Stimulated activated naive CD8-positive, alpha-beta T cell treated with anti-CD3 and anti-CD28 coated beads, Interleukin-15, Interleukin-2, amounts not matched to agents 100 U/mL and 50 U/mL, for 24 hours (primary cell): ENCODE measurements around the gene NLK.
"Not testable (repeated sequence)": the region's sequence is repeated elsewhere in the genome, so short reads cannot be mapped to it uniquely, and the experiment has no call there.

Experiments
- ATAC-seq: fragments of 150-1000 bp; cut with Tn5 transposase; one replicate; pipeline ENCODE4 v1.10.0; 2021
- DNase-seq: peaks from one replicate; pipeline ENCODE4 v3.0.0; 2021

The NLK gene

GRCh38 chr17:28042657-28042720 lies at the start of gene NLK:
Gene NLK, plus strand, starts transcription at chr17:28042677. Its CDS starts 197 bp downstream, at chr17:28042874.
- no peak for ATAC-seq
- DNase-seq: no peak

GRCh38 chr17:27993161-27993695 lies 49.2 kb upstream of the NLK start:
- no peak for DNase-seq
- no peak for ATAC-seq

- no peak for DNase-seq
- no peak for ATAC-seq
Measured at GRCh38 chr17:27993723-27994310, 48.7 kb upstream of the NLK start.

GRCh38 chr17:27994586-27994985 lies 47.9 kb upstream of the NLK start:
- ATAC-seq: no peak
- DNase-seq: no peak

- no peak for DNase-seq
- no peak for ATAC-seq
Measured at GRCh38 chr17:27995554-27995953, 46.9 kb upstream of the NLK start.

GRCh38 chr17:27996202-27997043 lies 46.1 kb upstream of the NLK start:
- ATAC-seq (no peak), DNase-seq (no peak)

- ATAC-seq (no peak), DNase-seq (no peak)
Measured at GRCh38 chr17:27997044-27997401, 45.5 kb upstream of the NLK start.

- DNase-seq (no peak), ATAC-seq (no peak)
Measured at GRCh38 chr17:27997522-27997921, 45.0 kb upstream of the NLK start.

GRCh38 chr17:28001149-28001548 lies 41.3 kb upstream of the NLK start:
- ATAC-seq (no peak), DNase-seq (no peak)

- ATAC-seq (peak; percentile 36), DNase-seq (no peak)
Measured at GRCh38 chr17:28004344-28004743, 38.1 kb upstream of the NLK start.

GRCh38 chr17:28007925-28008324 lies 34.6 kb upstream of the NLK start:
- ATAC-seq, DNase-seq: not testable (repeated sequence)

GRCh38 chr17:28008513-28008912 lies 34.0 kb upstream of the NLK start:
- DNase-seq (no peak), ATAC-seq (no peak)

GRCh38 chr17:28010406-28010805 lies 32.1 kb upstream of the NLK start:
- no peak for ATAC-seq

GRCh38 chr17:28018439-28019070 lies 23.9 kb upstream of the NLK start:
- ATAC-seq: no peak
- no peak for DNase-seq

More at GRCh38 chr17:28010406-28010805, 32.1 kb upstream of the NLK start:
- no peak for DNase-seq

GRCh38 chr17:28020515-28020914 lies 22.0 kb upstream of the NLK start:
- ATAC-seq (no peak), DNase-seq (no peak)

- ATAC-seq (no peak), DNase-seq (no peak)
Measured at GRCh38 chr17:28029044-28029443, 13.4 kb upstream of the NLK start.

- DNase-seq (no peak), ATAC-seq (no peak)
Measured at GRCh38 chr17:28030386-28030785, 12.1 kb upstream of the NLK start.

GRCh38 chr17:28031174-28031573 lies 11.3 kb upstream of the NLK start:
- no peak for DNase-seq
- ATAC-seq: no peak

- DNase-seq: no peak
- ATAC-seq: no peak
Measured at GRCh38 chr17:28033972-28034714, 8.3 kb upstream of the NLK start.

GRCh38 chr17:28035452-28035851 lies 7.0 kb upstream of the NLK start:
- not testable (repeated sequence) for ATAC-seq, DNase-seq

GRCh38 chr17:28035884-28036283 lies 6.6 kb upstream of the NLK start:
- not testable (repeated sequence) for ATAC-seq, DNase-seq

GRCh38 chr17:28038802-28039201 lies 3.7 kb upstream of the NLK start:
- DNase-seq: no peak
- no peak for ATAC-seq

GRCh38 chr17:28039251-28039650 lies 3.2 kb upstream of the NLK start:
- DNase-seq (no peak), ATAC-seq (no peak)
